GM18511 (cell line): ENCODE measurements around the gene JAG1.

ENCODE experiments used
- ATAC-seq: cut with Tn5 transposase; IDR thresholded peaks from one replicate; pipeline ENCODE4 v1.9.1; 2021; ENCODE audit warnings: mild to moderate bottlenecking, moderate library complexity; ENCODE audit not compliant: unreplicated experiment

Gene JAG1

GRCh38 chr20:10669843-10670446 lies 3.9 kb downstream of the JAG1 start:
- ATAC-seq = no peak

- no peak for ATAC-seq
Measured at GRCh38 chr20:10668677-10669368, 5.0 kb downstream of the JAG1 start.

GRCh38 chr20:10667560-10668167 lies 6.1 kb downstream of the JAG1 start:
- no peak for ATAC-seq

GRCh38 chr20:10667077-10667401 lies 6.8 kb downstream of the JAG1 start:
- no peak for ATAC-seq

GRCh38 chr20:10666221-10667076 lies 7.3 kb downstream of the JAG1 start:
- ATAC-seq = no peak

GRCh38 chr20:10665791-10666190 lies 8.0 kb downstream of the JAG1 start:
- ATAC-seq = no peak

GRCh38 chr20:10665027-10665561 lies 8.7 kb downstream of the JAG1 start:
- ATAC-seq = no peak

- no peak for ATAC-seq
Measured at GRCh38 chr20:10663756-10664155, 10.0 kb downstream of the JAG1 start.

- ATAC-seq = no peak
Measured at GRCh38 chr20:10662661-10663458, 10.9 kb downstream of the JAG1 start.

GRCh38 chr20:10662151-10662550 lies 11.6 kb downstream of the JAG1 start:
- no peak for ATAC-seq

GRCh38 chr20:10661261-10661660 lies 12.5 kb downstream of the JAG1 start:
- no peak for ATAC-seq

- no peak for ATAC-seq
Measured at GRCh38 chr20:10660661-10661060, 13.1 kb downstream of the JAG1 start.

- ATAC-seq = no peak
Measured at GRCh38 chr20:10659651-10660601, 13.9 kb downstream of the JAG1 start.

GRCh38 chr20:10658876-10659632 lies 14.7 kb downstream of the JAG1 start:
- no peak for ATAC-seq

GRCh38 chr20:10658051-10658823 lies 15.6 kb downstream of the JAG1 start:
- ATAC-seq = no peak

- no peak for ATAC-seq
Measured at GRCh38 chr20:10657453-10657852, 16.3 kb downstream of the JAG1 start.

- no peak for ATAC-seq
Measured at GRCh38 chr20:10655720-10656669, 17.8 kb downstream of the JAG1 start.
